Left lung (tissue), 14 donors: ENCODE measurements around the gene OR14A16. TPM values are rescaled to one million over a fixed set of nuclear protein-coding genes. Genes with fewer than 3 reads are reported as not detected.

ENCODE experiments used
- ATAC-seq: fragments of 200-7000 bp; cut with Tn5 transposase; one replicate; pipeline ENCODE4 v1.9.1; 2020; ENCODE audit warnings: moderate library complexity
- DNase-seq, 4 donors: peaks; one replicate each; pipeline ENCODE4 v3.0.0-alpha.2; 2013 to 2020
- H3K27ac ChIP-seq, 2 donors: fragments of 200-600 bp; sonication (generic) in 1 of 2; one replicate each; pipeline versions ENCODE4 v1.5.0 to v1.8.0; 2020 to 2021
- H3K27me3 ChIP-seq, 2 donors: fragments of 200-600 bp; sonication (generic) in 1 of 2; one replicate each; pipeline versions ENCODE4 v1.5.0 to v1.8.0; 2020 to 2021
- H3K36me3 ChIP-seq, 2 donors: fragments of 200-600 bp; sonication (generic) in 1 of 2; one replicate each; pipeline versions ENCODE4 v1.5.0 to v1.8.0; 2020 to 2021
- H3K4me1 ChIP-seq, 2 donors: fragments of 200-600 bp; one replicate each; pipeline ENCODE4 v1.8.0; 2021
- H3K4me3 ChIP-seq, 2 donors: fragments of 200-600 bp; sonication (generic) in 1 of 2; one replicate each; pipeline versions ENCODE4 v1.5.0 to v1.8.0; 2020 to 2021; ENCODE audit warnings: mild to moderate bottlenecking in 1 of 2
- H3K9me3 ChIP-seq, 2 donors: fragments of 200-600 bp; sonication (generic) in 1 of 2; one replicate each; pipeline versions ENCODE4 v1.5.0 to v1.8.0; 2020 to 2021
- intact Hi-C, 2 donors: fragments of 100-400 bp; cut with DNase I; formaldehyde crosslinking; loops; one replicate each; pipeline versions ENCODE4 v1.11.2 to v1.14.2; 2022
- long read RNA-seq, 12 donors: library from polyadenylated mRNA in 2 of 12; unstranded in 2 of 12; transcript quantifications; one replicate each; pipeline ENCODE4 v2.0.0 and lab custom pipeline, GENCODE V29; 2019 to 2026
- polyA plus RNA-seq, 6 donors: library from polyadenylated mRNA; unstranded; fragments of 120-200 nt; gene quantifications; one replicate each; pipeline ENCODE4 v1.2.1, GENCODE V29; 2013; ENCODE audit not compliant: insufficient read length in 6 of 6
- total RNA-seq, 2 donors: library from RNA; stranded (reverse); fragmentation: NEBNext Ultra II Directional; extraction: Animal tissue kit (Norgen Biotek cat#: 25700); gene quantifications; one replicate each; pipeline ENCODE4 v1.2.1, GENCODE V29; 2021
- TF ChIP-seq, protein P1 (sequence below), 2 donors: fragments of 200-600 bp; sonication (generic) in 1 of 2; IDR thresholded peaks; one replicate each; pipeline versions ENCODE4 v1.5.0 to v1.8.0; 2021; ENCODE audit warnings: antibody characterized with exemption in 2 of 2
- donor health status: DM: no; HTN: yes; CAD: no.
- donor health status: DM: no; HTN: no; CAD: no.

Gene OR14A16, protein sequence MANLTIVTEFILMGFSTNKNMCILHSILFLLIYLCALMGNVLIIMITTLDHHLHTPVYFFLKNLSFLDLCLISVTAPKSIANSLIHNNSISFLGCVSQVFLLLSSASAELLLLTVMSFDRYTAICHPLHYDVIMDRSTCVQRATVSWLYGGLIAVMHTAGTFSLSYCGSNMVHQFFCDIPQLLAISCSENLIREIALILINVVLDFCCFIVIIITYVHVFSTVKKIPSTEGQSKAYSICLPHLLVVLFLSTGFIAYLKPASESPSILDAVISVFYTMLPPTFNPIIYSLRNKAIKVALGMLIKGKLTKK
- not detected for total RNA-seq
- not detected for polyA plus RNA-seq
- long read RNA-seq, donor 1, result 0 reads
- long read RNA-seq, donor 2, result 0 reads
- long read RNA-seq, donor 3, result 0 reads
- long read RNA-seq, donor 4, result 0 reads
- long read RNA-seq, donor 5, result 0 reads
- long read RNA-seq, donor 6, result 0 reads
- long read RNA-seq, donor 7, result 0 reads
- long read RNA-seq, donor 8, result 0 reads
- long read RNA-seq, donor 9, result 0 reads
- long read RNA-seq, donor 10, result 0 reads
- long read RNA-seq, donor 11, result 0 reads
- long read RNA-seq, donor 12, result 0 reads

DNA sequence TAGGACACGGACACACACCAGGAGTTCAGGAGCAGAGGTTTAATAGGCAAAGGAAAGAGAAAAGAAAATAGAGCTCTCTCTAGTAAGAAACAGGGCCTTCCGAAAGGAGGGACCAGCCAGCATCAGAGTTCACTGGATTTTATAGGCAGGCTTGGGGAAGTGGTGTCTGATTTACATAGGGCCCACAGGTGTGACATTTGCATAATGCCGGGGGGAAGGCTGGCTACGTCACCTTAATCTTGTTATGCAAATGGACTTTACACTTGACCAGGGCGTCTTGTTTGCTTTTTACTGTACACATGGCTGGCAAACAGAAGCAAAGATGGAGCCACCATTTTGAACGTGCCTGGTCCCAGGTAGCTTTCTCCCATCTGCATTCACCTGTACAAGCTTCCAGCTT, at the start of gene OR14A16:
Gene OR14A16 (minus strand): TSS at position 97 of the 400 bp plus-strand sequence. CDS start 8,390 bp downstream, outside the sequence.
- intact Hi-C loops, result no loop called here
- TF ChIP-seq, protein P1, sequence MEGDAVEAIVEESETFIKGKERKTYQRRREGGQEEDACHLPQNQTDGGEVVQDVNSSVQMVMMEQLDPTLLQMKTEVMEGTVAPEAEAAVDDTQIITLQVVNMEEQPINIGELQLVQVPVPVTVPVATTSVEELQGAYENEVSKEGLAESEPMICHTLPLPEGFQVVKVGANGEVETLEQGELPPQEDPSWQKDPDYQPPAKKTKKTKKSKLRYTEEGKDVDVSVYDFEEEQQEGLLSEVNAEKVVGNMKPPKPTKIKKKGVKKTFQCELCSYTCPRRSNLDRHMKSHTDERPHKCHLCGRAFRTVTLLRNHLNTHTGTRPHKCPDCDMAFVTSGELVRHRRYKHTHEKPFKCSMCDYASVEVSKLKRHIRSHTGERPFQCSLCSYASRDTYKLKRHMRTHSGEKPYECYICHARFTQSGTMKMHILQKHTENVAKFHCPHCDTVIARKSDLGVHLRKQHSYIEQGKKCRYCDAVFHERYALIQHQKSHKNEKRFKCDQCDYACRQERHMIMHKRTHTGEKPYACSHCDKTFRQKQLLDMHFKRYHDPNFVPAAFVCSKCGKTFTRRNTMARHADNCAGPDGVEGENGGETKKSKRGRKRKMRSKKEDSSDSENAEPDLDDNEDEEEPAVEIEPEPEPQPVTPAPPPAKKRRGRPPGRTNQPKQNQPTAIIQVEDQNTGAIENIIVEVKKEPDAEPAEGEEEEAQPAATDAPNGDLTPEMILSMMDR (IDR thresholded peaks at IDR 0.05), result no peak
- ATAC-seq (no peak), DNase-seq (no peak)
- no peak within 1 kb of the TSS for H3K27ac ChIP-seq
- no peaks in the 10 kb centered on the region for H3K4me1 ChIP-seq
- no peak within 1 kb of the TSS for H3K4me3 ChIP-seq
- no peaks in the 10 kb centered on the region for H3K27me3 ChIP-seq
- no peaks in the 10 kb centered on the region for H3K36me3 ChIP-seq
- no peaks in the 10 kb centered on the region for H3K9me3 ChIP-seq

DNA sequence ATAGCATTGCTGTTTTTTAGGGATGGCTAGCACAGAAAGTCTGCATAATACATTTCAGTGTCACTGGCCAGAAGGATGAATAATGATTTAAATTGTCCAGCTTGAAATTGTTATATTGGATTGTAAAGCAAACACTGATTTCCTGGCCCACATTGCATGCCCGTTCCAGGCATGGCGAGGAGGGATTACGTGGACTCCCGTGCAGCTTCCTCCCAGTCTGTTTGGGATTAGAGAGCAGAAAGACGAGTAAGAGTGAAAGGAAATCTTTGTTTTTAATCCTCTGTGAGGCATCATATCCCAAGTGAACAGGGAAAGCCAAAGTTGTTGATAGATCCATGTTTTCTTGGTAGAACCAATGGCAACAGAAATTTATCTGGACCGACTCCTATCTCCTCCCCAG, 41.5 kb upstream of the OR14A16 start:
- Histone ChIP-seq H3K27me3 (no peaks in the 10 kb centered on the region), H3K9me3 (peaks cover 0 to 4% of the 10 kb centered on the region in 2 donors), H3K4me1 (no peaks in the 10 kb centered on the region), H3K4me3 (no peak overlapping the region), H3K27ac (no peak overlapping the region), H3K36me3 (no peaks in the 10 kb centered on the region)
- ATAC-seq (no peak), DNase-seq (no peak)
- intact Hi-C loops, result no loop called here
- TF ChIP-seq, protein P1 (IDR thresholded peaks at IDR 0.05), result no peak

DNA sequence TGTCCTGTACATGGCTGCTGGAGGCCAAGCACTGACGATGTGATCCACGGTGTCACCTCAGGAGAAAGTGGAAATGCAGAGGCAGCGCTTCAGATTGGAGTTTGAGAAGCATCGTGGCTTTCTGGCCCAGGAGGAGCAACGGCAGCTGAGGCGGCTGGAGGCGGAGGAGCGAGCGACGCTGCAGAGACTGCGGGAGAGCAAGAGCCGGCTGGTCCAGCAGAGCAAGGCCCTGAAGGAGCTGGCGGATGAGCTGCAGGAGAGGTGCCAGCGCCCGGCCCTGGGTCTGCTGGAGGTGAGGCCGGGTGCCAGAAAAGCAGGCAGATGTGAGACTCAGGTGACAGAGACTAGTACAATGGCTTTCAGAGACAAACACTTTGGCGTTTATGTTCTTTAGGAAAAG, 40.7 kb upstream of the OR14A16 start:
- DNase-seq (no peak), ATAC-seq (no peak)
- no peaks in the 10 kb centered on the region for H3K4me1 ChIP-seq
- no peaks in the 10 kb centered on the region for H3K9me3 ChIP-seq
- no peak overlapping the region for H3K27ac ChIP-seq
- H3K36me3 ChIP-seq, result no peaks in the 10 kb centered on the region
- no peak overlapping the region for H3K4me3 ChIP-seq
- intact Hi-C loops, result no loop called here
- TF ChIP-seq, protein P1 (IDR thresholded peaks at IDR 0.05), result no peak
- no peaks in the 10 kb centered on the region for H3K27me3 ChIP-seq

DNA sequence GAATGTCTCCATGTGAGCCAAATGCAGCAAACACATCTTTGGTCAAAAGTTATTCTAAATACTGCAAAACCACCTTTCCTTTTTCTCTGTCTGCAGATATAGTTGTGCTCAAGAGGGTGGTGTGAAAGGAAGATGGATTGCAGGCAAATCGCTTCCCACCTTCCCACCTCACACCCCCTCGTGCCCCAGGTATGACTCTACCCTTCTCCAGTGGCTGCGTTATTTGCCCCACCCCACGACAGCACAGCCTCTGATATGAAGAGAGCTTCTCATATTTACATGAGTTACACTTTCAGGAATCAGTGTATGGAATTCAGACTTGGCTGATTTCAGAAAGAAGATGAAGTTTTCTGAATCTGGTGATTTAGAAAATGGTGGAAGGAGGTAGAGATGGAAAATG, 38.8 kb upstream of the OR14A16 start:
- intact Hi-C loops, result no loop called here
- no peaks in the 10 kb centered on the region for H3K36me3 ChIP-seq
- TF ChIP-seq, protein P1 (IDR thresholded peaks at IDR 0.05), result no peak
- H3K9me3 ChIP-seq, result no peaks in the 10 kb centered on the region
- ATAC-seq, result no peak
- no peak overlapping the region for H3K27ac ChIP-seq
- no peak overlapping the region for H3K4me3 ChIP-seq
- H3K4me1 ChIP-seq, result peaks cover 0 to 5% of the 10 kb centered on the region in 2 donors
- H3K27me3 ChIP-seq, result peaks cover 5 to 15% of the 10 kb centered on the region in 2 donors
- no peak for DNase-seq

DNA sequence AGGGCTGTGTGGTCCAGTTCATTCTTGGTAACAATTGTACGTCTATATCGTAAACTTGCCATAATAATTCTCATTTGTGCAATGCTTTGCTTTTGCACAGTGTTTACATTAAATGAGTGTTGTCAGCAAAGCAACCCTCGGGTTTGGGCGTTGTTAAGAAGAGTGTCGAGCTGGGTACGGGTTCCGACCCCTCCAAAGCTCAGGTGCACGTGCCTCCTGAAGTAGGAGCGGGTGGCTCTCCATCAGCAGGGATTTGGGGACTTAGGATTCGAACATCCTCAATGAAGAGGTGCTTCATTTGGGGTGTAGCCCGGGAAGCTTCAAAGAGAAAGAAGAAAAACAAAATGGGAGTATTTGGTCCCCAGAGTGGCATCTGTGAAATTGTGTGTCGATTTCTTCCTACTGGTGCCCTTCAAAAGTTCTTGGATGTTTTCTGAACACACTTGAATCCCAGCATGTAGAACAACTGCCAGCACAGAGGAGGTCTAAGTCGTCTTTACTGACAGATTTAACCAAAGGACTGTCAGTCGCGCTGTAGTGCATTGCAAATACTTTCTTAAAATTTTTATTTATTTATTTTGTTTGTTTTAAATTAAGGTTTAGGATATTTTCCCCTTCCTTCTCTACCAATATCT, 34.2 kb upstream of the OR14A16 start:
- peaks cover 13 to 39% of the 10 kb centered on the region in 2 donors for H3K27me3 ChIP-seq
- ATAC-seq, result no peak
- intact Hi-C loops, result no loop called here
- H3K36me3 ChIP-seq, result no peaks in the 10 kb centered on the region
- no peaks in the 10 kb centered on the region for H3K9me3 ChIP-seq
- H3K27ac ChIP-seq, result no peak overlapping the region
- H3K4me3 ChIP-seq, result peak overlapping the region; percentile 31 to 42
- TF ChIP-seq, protein P1 (IDR thresholded peaks at IDR 0.05), result no peak
- no peak for DNase-seq
- H3K4me1 ChIP-seq, result peaks cover 0 to 14% of the 10 kb centered on the region in 2 donors
